ENCODE results near the gene GEMIN4.

The GEMIN4 gene

GRCh38 chr17:745406-745805, 6.7 kb downstream of the GEMIN4 start:
- no peak for DNase-seq
- CTCF ChIA-PET = interaction anchor here (1.4 kb wide), 1 partner anchor 9 kb away, joined by 3 read pairs; no protein-coding TSS in a partner anchor
- H3K27me3 ChIP-seq (replicated peaks in 2 of 5; ENCODE audit: control insufficient read depth in 4 of 5, insufficient read depth in 5 of 5, low read length in 4 of 5) = no peaks in the 10 kb centered on the region
- H3K9me3 ChIP-seq (ENCODE audit: control extremely low read depth in 1 of 5, control insufficient read depth in 4 of 5, insufficient read depth in 2 of 5, low read depth in 1 of 5, low read length in 4 of 5) = peaks cover 0 to 3% (median 0%) of the 10 kb centered on the region in 5 experiments
- POLR2A ChIA-PET = no interaction called here
- peaks cover 16 to 85% (median 63%) of the 10 kb centered on the region in 4 experiments for H3K36me3 ChIP-seq (ENCODE audit: control insufficient read depth in 4 of 4, insufficient read depth in 4 of 4, low read length in 3 of 4)
- peaks cover 3 to 6% (median 6%) of the 10 kb centered on the region in 4 experiments for H3K4me1 ChIP-seq (ENCODE audit: control extremely low read depth in 1 of 4, control insufficient read depth in 4 of 4, insufficient read depth in 4 of 4, low read length in 3 of 4)
- H3K27ac ChIP-seq (ENCODE audit: insufficient read depth in 1 of 2, low read depth in 1 of 2, low read length in 2 of 2, poor library complexity in 1 of 2, severe bottlenecking in 2 of 2) = no peak overlapping the region
- no peak overlapping the region for H3K4me3 ChIP-seq (ENCODE audit: control insufficient read depth in 1 of 7, extremely low read depth in 1 of 7, insufficient read depth in 4 of 7, low read depth in 2 of 7, low read length in 6 of 7)
- 93% methylated on average over 11 of the region's 11 CpGs for WGBS (ENCODE audit: insufficient coverage)

GRCh38 chr17:744937-745336, 7.1 kb downstream of the GEMIN4 start:
- Histone ChIP-seq H3K27ac (ENCODE audit: insufficient read depth in 1 of 2, low read depth in 1 of 2, low read length in 2 of 2, poor library complexity in 1 of 2, severe bottlenecking in 2 of 2) (no peak overlapping the region), H3K4me1 (ENCODE audit: control extremely low read depth in 1 of 4, control insufficient read depth in 4 of 4, insufficient read depth in 4 of 4, low read length in 3 of 4) (peaks cover 8% of the 10 kb centered on the region in 4 experiments), H3K36me3 (ENCODE audit: control insufficient read depth in 4 of 4, insufficient read depth in 4 of 4, low read length in 3 of 4) (peaks cover 16 to 85% (median 63%) of the 10 kb centered on the region in 4 experiments), H3K9me3 (ENCODE audit: control extremely low read depth in 1 of 5, control insufficient read depth in 4 of 5, insufficient read depth in 2 of 5, low read depth in 1 of 5, low read length in 4 of 5) (peaks cover 0 to 3% (median 0%) of the 10 kb centered on the region in 5 experiments), H3K4me3 (ENCODE audit: control insufficient read depth in 1 of 7, extremely low read depth in 1 of 7, insufficient read depth in 4 of 7, low read depth in 2 of 7, low read length in 6 of 7) (no peak overlapping the region), H3K27me3 (replicated peaks in 2 of 5; ENCODE audit: control insufficient read depth in 4 of 5, insufficient read depth in 5 of 5, low read length in 4 of 5) (no peaks in the 10 kb centered on the region)
- DNase-seq = no peak
- WGBS (ENCODE audit: insufficient coverage) = 85% methylated on average over 8 of the region's 9 CpGs
- POLR2A ChIA-PET = no interaction called here
- CTCF ChIA-PET = interaction anchor here (1.4 kb wide), 1 partner anchor 9 kb away, joined by 3 read pairs; no protein-coding TSS in a partner anchor

GRCh38 chr17:743139-743538, 8.9 kb downstream of the GEMIN4 start:
- Histone ChIP-seq H3K27ac (ENCODE audit: insufficient read depth in 1 of 2, low read depth in 1 of 2, low read length in 2 of 2, poor library complexity in 1 of 2, severe bottlenecking in 2 of 2) (no peak overlapping the region), H3K4me1 (ENCODE audit: control extremely low read depth in 1 of 4, control insufficient read depth in 4 of 4, insufficient read depth in 4 of 4, low read length in 3 of 4) (peaks cover 11 to 13% (median 13%) of the 10 kb centered on the region in 4 experiments), H3K27me3 (replicated peaks in 2 of 5; ENCODE audit: control insufficient read depth in 4 of 5, insufficient read depth in 5 of 5, low read length in 4 of 5) (no peaks in the 10 kb centered on the region), H3K9me3 (ENCODE audit: control extremely low read depth in 1 of 5, control insufficient read depth in 4 of 5, insufficient read depth in 2 of 5, low read depth in 1 of 5, low read length in 4 of 5) (no peaks in the 10 kb centered on the region), H3K36me3 (ENCODE audit: control insufficient read depth in 4 of 4, insufficient read depth in 4 of 4, low read length in 3 of 4) (peaks cover 16 to 84% (median 61%) of the 10 kb centered on the region in 4 experiments), H3K4me3 (ENCODE audit: control insufficient read depth in 1 of 7, extremely low read depth in 1 of 7, insufficient read depth in 4 of 7, low read depth in 2 of 7, low read length in 6 of 7) (no peak overlapping the region)
- 100% methylated on average over 3 of the region's 4 CpGs for WGBS (ENCODE audit: insufficient coverage)
- ChIA-PET POLR2A (no interaction called here), CTCF (no interaction called here)
- no peak for DNase-seq

GRCh38 chr17:742147-742793, 9.8 kb downstream of the GEMIN4 start:
- ChIA-PET POLR2A (no interaction called here), CTCF (interaction anchor here (1.2 kb wide), 1 partner anchor 9 kb away, joined by 3 read pairs; no protein-coding TSS in a partner anchor)
- 96% methylated on average over 10 of the region's 11 CpGs for WGBS (ENCODE audit: insufficient coverage)
- Histone ChIP-seq H3K4me3 (ENCODE audit: control insufficient read depth in 1 of 7, extremely low read depth in 1 of 7, insufficient read depth in 4 of 7, low read depth in 2 of 7, low read length in 6 of 7) (no peak overlapping the region), H3K36me3 (ENCODE audit: control insufficient read depth in 4 of 4, insufficient read depth in 4 of 4, low read length in 3 of 4) (peaks cover 16 to 80% (median 55%) of the 10 kb centered on the region in 4 experiments), H3K4me1 (ENCODE audit: control extremely low read depth in 1 of 4, control insufficient read depth in 4 of 4, insufficient read depth in 4 of 4, low read length in 3 of 4) (peaks cover 11 to 13% (median 13%) of the 10 kb centered on the region in 4 experiments), H3K27me3 (replicated peaks in 2 of 5; ENCODE audit: control insufficient read depth in 4 of 5, insufficient read depth in 5 of 5, low read length in 4 of 5) (no peaks in the 10 kb centered on the region), H3K9me3 (ENCODE audit: control extremely low read depth in 1 of 5, control insufficient read depth in 4 of 5, insufficient read depth in 2 of 5, low read depth in 1 of 5, low read length in 4 of 5) (no peaks in the 10 kb centered on the region), H3K27ac (ENCODE audit: insufficient read depth in 1 of 2, low read depth in 1 of 2, low read length in 2 of 2, poor library complexity in 1 of 2, severe bottlenecking in 2 of 2) (no peak overlapping the region)
- no peak for DNase-seq

- 2% methylated on average over 17 of the region's 18 CpGs for WGBS (ENCODE audit: insufficient coverage)
- peaks cover 10 to 66% (median 37%) of the 10 kb centered on the region in 4 experiments for H3K36me3 ChIP-seq (ENCODE audit: control insufficient read depth in 4 of 4, insufficient read depth in 4 of 4, low read length in 3 of 4)
- H3K27ac ChIP-seq (ENCODE audit: insufficient read depth in 1 of 2, low read depth in 1 of 2, low read length in 2 of 2, poor library complexity in 1 of 2, severe bottlenecking in 2 of 2) = no peak overlapping the region
- H3K4me3 ChIP-seq (ENCODE audit: control insufficient read depth in 1 of 7, extremely low read depth in 1 of 7, insufficient read depth in 4 of 7, low read depth in 2 of 7, low read length in 6 of 7) = peak overlapping the region in 2 of 7 experiments; percentile 37
- H3K9me3 ChIP-seq (ENCODE audit: control extremely low read depth in 1 of 5, control insufficient read depth in 4 of 5, insufficient read depth in 2 of 5, low read depth in 1 of 5, low read length in 4 of 5) = no peaks in the 10 kb centered on the region
- no peaks in the 10 kb centered on the region for H3K27me3 ChIP-seq (replicated peaks in 2 of 5; ENCODE audit: control insufficient read depth in 4 of 5, insufficient read depth in 5 of 5, low read length in 4 of 5)
- peaks cover 11 to 13% (median 13%) of the 10 kb centered on the region in 4 experiments for H3K4me1 ChIP-seq (ENCODE audit: control extremely low read depth in 1 of 4, control insufficient read depth in 4 of 4, insufficient read depth in 4 of 4, low read length in 3 of 4)
- POLR2A ChIA-PET = no interaction called here
- CTCF ChIA-PET = interaction anchor here (1.0 to 1.1 kb wide), 2 partner anchors 10 to 12 kb away, joined by 3 to 6 read pairs; no protein-coding TSS in a partner anchor
- DNase-seq = peak; percentile 85 to 92 (median 92)
Observed at GRCh38 chr17:740240-741017, 11.6 kb downstream of the GEMIN4 start.

GRCh38 chr17:737561-738113, 14.4 kb downstream of the GEMIN4 start:
- POLR2A ChIA-PET = no interaction called here

More at GRCh38 chr17:737561-738113, 14.4 kb downstream of the GEMIN4 start:
- 99% methylated on average over 8 of the region's 13 CpGs for WGBS (ENCODE audit: insufficient coverage)
- H3K27me3 ChIP-seq (replicated peaks in 2 of 5; ENCODE audit: control insufficient read depth in 4 of 5, insufficient read depth in 5 of 5, low read length in 4 of 5) = no peaks in the 10 kb centered on the region
- H3K27ac ChIP-seq (ENCODE audit: insufficient read depth in 1 of 2, low read depth in 1 of 2, low read length in 2 of 2, poor library complexity in 1 of 2, severe bottlenecking in 2 of 2) = no peak overlapping the region
- CTCF ChIA-PET = interaction anchor here (0.9 to 1.1 kb wide), 3 partner anchors 11 to 15 kb away, joined by 3 read pairs; no protein-coding TSS in a partner anchor
- H3K9me3 ChIP-seq (ENCODE audit: control extremely low read depth in 1 of 5, control insufficient read depth in 4 of 5, insufficient read depth in 2 of 5, low read depth in 1 of 5, low read length in 4 of 5) = no peaks in the 10 kb centered on the region
- H3K4me3 ChIP-seq (ENCODE audit: control insufficient read depth in 1 of 7, extremely low read depth in 1 of 7, insufficient read depth in 4 of 7, low read depth in 2 of 7, low read length in 6 of 7) = no peak overlapping the region
- peaks cover 11 to 25% (median 24%) of the 10 kb centered on the region in 4 experiments for H3K4me1 ChIP-seq (ENCODE audit: control extremely low read depth in 1 of 4, control insufficient read depth in 4 of 4, insufficient read depth in 4 of 4, low read length in 3 of 4)
- DNase-seq = no peak
- H3K36me3 ChIP-seq (ENCODE audit: control insufficient read depth in 4 of 4, insufficient read depth in 4 of 4, low read length in 3 of 4) = peaks cover 3 to 41% (median 16%) of the 10 kb centered on the region in 4 experiments
